Activated T-helper 1 cell treated with Interleukin-2 at 50 U/mL for 16 hours (primary cell): ENCODE data around the gene FAM219A.
"Not testable (repeated sequence)": the region's sequence is repeated elsewhere in the genome, so short reads cannot be mapped to it uniquely, and the experiment has no call there.

Experiments
- DNase-seq: peaks from one replicate; pipeline ENCODE4 v3.0.0-alpha.2; 2020; ENCODE audit warnings: low read depth

Gene FAM219A

GRCh38 chr9:34443533-34443932, 14.8 kb downstream of the FAM219A start:
- no peak for DNase-seq

GRCh38 chr9:34442770-34443169, 15.6 kb downstream of the FAM219A start:
- DNase-seq, result no peak

GRCh38 chr9:34440017-34440416, 18.4 kb downstream of the FAM219A start:
- DNase-seq, result no peak

GRCh38 chr9:34438465-34438864, 19.9 kb downstream of the FAM219A start:
- not testable (repeated sequence) for DNase-seq

- DNase-seq, result not testable (repeated sequence)
Measured at GRCh38 chr9:34437926-34438307, 20.5 kb downstream of the FAM219A start.

- peak; percentile 13 for DNase-seq
Measured at GRCh38 chr9:34437006-34437925, 21.1 kb downstream of the FAM219A start.

GRCh38 chr9:34431667-34432066, 26.7 kb downstream of the FAM219A start:
- DNase-seq, result no peak

- DNase-seq, result no peak
Measured at GRCh38 chr9:34430843-34431437, 27.4 kb downstream of the FAM219A start.

GRCh38 chr9:34428325-34428958, 29.9 kb downstream of the FAM219A start:
- DNase-seq, result no peak

GRCh38 chr9:34426347-34427074, 31.9 kb downstream of the FAM219A start:
- DNase-seq, result no peak

GRCh38 chr9:34419716-34420504, 38.5 kb downstream of the FAM219A start:
- DNase-seq, result no peak

- DNase-seq, result no peak
Measured at GRCh38 chr9:34417734-34418133, 40.6 kb downstream of the FAM219A start.

- DNase-seq, result no peak
Measured at GRCh38 chr9:34413231-34413852, 45.0 kb downstream of the FAM219A start.

- no peak for DNase-seq
Measured at GRCh38 chr9:34412336-34412735, 46.0 kb downstream of the FAM219A start.

- DNase-seq, result no peak
Measured at GRCh38 chr9:34409154-34409553, 49.2 kb downstream of the FAM219A start.

- no peak for DNase-seq
Measured at GRCh38 chr9:34408173-34408572, 50.2 kb downstream of the FAM219A start.

- DNase-seq, result no peak
Measured at GRCh38 chr9:34406219-34406618, 52.2 kb downstream of the FAM219A start.

GRCh38 chr9:34405719-34406118, 52.7 kb downstream of the FAM219A start:
- no peak for DNase-seq

GRCh38 chr9:34403554-34404380, 54.6 kb downstream of the FAM219A start:
- DNase-seq, result no peak
